ENCODE measurements around the gene CENPF.
"Not testable (repeated sequence)": the region's sequence is repeated elsewhere in the genome, so short reads cannot be mapped to it uniquely, and the experiment has no call there.

The CENPF gene

DNA sequence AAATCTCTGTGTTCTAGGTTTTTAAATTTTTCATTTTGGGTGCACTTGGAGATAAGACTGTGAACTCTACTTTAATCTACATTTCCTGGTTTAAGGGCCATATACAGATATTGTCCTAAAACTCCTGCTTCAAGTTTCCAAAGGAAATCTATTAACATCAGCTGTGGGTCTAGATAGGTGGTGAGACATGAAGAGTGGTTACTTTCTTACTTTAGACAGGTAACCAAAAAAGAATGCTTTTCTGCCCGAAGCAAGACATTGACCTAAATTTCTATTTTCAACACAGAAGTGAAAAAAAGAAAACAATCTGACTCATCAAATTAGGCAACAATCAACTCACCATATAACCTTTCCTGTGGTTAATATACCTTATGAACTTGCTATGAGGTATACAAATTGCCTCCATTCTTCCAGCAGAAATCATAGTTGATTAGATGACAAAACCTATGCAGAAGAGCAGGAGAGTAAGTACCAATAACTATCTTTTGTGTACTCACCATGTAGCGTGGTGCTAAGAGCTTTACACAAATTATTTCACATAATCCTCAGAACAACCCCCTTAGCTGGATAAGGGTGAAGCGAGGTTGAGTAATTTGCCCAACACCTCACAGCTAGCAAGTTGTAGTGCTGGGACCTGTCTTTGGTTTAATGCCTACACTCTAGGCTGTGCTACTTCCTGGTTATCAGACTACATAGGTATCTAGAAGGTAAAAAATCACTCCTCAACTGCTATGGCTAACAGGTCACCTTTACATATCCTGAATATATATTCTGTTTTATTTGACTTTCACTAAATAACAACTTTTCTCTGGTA, 28.2 kb upstream of the CENPF start:
- TF ChIP-seq, protein P1, sequence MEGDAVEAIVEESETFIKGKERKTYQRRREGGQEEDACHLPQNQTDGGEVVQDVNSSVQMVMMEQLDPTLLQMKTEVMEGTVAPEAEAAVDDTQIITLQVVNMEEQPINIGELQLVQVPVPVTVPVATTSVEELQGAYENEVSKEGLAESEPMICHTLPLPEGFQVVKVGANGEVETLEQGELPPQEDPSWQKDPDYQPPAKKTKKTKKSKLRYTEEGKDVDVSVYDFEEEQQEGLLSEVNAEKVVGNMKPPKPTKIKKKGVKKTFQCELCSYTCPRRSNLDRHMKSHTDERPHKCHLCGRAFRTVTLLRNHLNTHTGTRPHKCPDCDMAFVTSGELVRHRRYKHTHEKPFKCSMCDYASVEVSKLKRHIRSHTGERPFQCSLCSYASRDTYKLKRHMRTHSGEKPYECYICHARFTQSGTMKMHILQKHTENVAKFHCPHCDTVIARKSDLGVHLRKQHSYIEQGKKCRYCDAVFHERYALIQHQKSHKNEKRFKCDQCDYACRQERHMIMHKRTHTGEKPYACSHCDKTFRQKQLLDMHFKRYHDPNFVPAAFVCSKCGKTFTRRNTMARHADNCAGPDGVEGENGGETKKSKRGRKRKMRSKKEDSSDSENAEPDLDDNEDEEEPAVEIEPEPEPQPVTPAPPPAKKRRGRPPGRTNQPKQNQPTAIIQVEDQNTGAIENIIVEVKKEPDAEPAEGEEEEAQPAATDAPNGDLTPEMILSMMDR (IDR thresholded peaks at IDR 0.05; ENCODE audit: borderline replicate concordance, insufficient read depth, low read depth, low read length): no peak
- no peak overlapping the region for H3K4me3 ChIP-seq (ENCODE audit: low read depth, low read length)

DNA sequence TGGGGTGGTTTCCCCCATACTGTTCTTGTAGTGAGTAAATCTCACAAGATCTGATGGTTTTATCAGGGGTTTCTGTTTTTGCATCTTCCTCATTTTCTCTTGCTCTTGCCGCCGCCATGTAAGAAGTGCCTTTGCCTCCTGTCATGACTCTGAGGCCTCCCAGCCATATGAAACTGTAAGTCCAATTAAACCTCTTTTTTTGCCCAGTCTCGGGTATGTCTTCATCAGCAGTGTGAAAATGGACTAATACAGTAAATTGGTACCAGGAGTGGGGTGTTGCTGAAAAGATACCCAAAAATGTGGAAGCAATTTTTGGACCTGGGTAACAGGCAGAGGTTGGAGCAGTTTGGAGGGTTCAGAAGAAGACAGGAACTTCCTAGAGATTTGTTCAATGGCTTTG, 26.9 kb upstream of the CENPF start:
- H3K4me3 ChIP-seq (ENCODE audit: low read depth, low read length): not testable (repeated sequence)

- TF ChIP-seq, protein P1 (IDR thresholded peaks at IDR 0.05; ENCODE audit: borderline replicate concordance, insufficient read depth, low read depth, low read length): no peak
- no peak overlapping the region for H3K4me3 ChIP-seq (ENCODE audit: low read depth, low read length)
Observed at GRCh38 chr1:214579183-214579582, 23.8 kb upstream of the CENPF start.

DNA sequence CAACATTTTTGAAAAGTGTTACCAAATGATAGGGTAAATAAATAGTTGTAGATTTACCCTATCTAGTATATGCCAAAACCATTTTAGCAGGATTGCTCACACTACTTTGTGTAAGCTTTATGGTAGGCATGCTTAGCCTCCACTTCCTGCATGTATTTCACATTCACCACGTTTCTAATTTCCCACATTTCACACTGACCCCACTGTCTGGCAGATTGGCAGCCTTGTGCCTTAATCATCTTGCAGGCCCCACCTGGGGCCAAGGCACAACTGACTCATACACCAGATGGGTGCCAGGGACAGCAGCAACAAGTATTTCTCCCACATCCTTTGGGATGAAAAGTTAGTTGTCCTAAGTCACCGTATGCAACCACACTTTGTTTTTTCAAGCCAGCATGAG, 21.2 kb upstream of the CENPF start:
- no peak overlapping the region for H3K4me3 ChIP-seq (ENCODE audit: low read depth, low read length)
- TF ChIP-seq, protein P1 (IDR thresholded peaks at IDR 0.05; ENCODE audit: borderline replicate concordance, insufficient read depth, low read depth, low read length): no peak

GRCh38 chr1:214582289-214582891, 20.6 kb upstream of the CENPF start:
- no peak overlapping the region for H3K4me3 ChIP-seq (ENCODE audit: low read depth, low read length)
- TF ChIP-seq, protein P1 (IDR thresholded peaks at IDR 0.05; ENCODE audit: borderline replicate concordance, insufficient read depth, low read depth, low read length): no peak

DNA sequence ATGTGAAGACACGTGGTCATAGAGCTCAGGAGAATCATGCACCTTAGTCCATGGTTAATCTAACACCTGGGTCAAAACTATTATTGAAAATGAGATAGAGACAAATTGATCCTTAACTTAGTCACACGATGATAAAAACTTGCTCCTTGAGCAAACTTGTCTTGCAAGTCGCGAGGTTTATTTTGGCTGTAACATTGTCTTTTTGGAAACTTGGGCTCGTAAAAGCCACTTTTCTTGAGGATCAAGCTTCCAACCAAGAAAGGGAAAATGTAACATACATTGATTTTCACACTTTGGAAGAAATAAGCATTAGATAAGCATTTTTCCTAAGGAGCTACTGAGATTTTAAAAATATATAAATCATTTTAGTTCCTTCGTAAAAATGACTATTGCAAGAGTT, 19.9 kb upstream of the CENPF start:
- no peak overlapping the region for H3K4me3 ChIP-seq (ENCODE audit: low read depth, low read length)
- TF ChIP-seq, protein P1 (IDR thresholded peaks at IDR 0.05; ENCODE audit: borderline replicate concordance, insufficient read depth, low read depth, low read length): no peak

DNA sequence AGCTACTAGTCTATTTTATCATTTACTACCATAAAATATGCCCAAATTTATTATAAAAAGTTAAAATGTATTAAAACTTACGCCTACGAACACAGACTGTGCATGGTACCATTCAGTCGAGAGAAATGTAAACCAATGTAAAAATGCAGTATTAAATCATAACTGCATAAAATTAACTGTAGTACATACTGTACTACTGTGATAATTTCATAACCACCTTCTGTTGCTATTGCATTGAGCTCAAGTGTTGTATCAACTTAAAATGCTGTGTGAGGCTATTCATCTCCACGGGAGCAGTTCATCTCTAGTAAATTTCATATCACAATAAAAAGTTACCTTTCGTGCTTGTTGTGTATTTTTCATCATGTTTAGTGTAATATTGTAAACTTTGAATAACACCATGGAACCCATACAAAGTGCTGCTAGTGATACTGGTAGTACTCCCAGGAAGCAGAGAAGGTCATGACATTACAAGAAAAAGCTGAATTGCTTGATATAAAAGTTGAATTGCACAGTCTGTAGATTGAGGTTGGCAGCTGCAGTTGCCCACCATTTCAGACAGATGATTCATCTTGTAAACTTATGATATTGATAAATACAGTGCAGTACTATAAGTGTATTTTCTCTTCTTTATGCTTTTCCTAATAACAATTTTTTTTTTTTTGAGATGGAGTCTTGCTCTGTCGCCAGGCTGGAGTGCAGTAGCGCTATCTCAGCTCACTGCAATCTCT, 19.0 kb upstream of the CENPF start:
- no peak overlapping the region for H3K4me3 ChIP-seq (ENCODE audit: low read depth, low read length)
- TF ChIP-seq, protein P1 (IDR thresholded peaks at IDR 0.05; ENCODE audit: borderline replicate concordance, insufficient read depth, low read depth, low read length): no peak

Measured in GM12875 (cell line).